ENCODE results near the gene CNNM1.

Gene CNNM1

GRCh38 chr10:99421233-99421739 is 92.1 kb downstream of the CNNM1 start:
- DNase-seq (ENCODE audit: low spot score), result peak; percentile 37

GRCh38 chr10:99422529-99423096 is 93.5 kb downstream of the CNNM1 start:
- DNase-seq (ENCODE audit: low spot score), result no peak

- DNase-seq (ENCODE audit: low spot score), result no peak
Observed at GRCh38 chr10:99424656-99425055, 95.5 kb downstream of the CNNM1 start.

- no peak for DNase-seq (ENCODE audit: low spot score)
Observed at GRCh38 chr10:99425204-99425603, 96.0 kb downstream of the CNNM1 start.

- DNase-seq (ENCODE audit: low spot score), result no peak
Observed at GRCh38 chr10:99426689-99427088, 97.5 kb downstream of the CNNM1 start.

GRCh38 chr10:99427566-99428190 is 98.5 kb downstream of the CNNM1 start:
- DNase-seq (ENCODE audit: low spot score), result no peak

GRCh38 chr10:99429517-99430095 is 100.5 kb downstream of the CNNM1 start:
- DNase-seq (ENCODE audit: low spot score), result no peak

- DNase-seq (ENCODE audit: low spot score), result no peak
Observed at GRCh38 chr10:99430116-99430450, 100.9 kb downstream of the CNNM1 start.

- DNase-seq (ENCODE audit: low spot score), result peak; percentile 93
Observed at GRCh38 chr10:99430451-99431189, 101.5 kb downstream of the CNNM1 start, which contains the start of gene GOT1. GOT1 (minus strand) TSS chr10:99430624; CDS start chr10:99430565, 59 bp downstream.

GRCh38 chr10:99431190-99431760 is 102.1 kb downstream of the CNNM1 start:
- DNase-seq (ENCODE audit: low spot score), result no peak

- DNase-seq (ENCODE audit: low spot score), result no peak
Observed at GRCh38 chr10:99432047-99432446, 102.9 kb downstream of the CNNM1 start.

- no peak for DNase-seq (ENCODE audit: low spot score)
Observed at GRCh38 chr10:99432881-99433280, 103.7 kb downstream of the CNNM1 start.

GRCh38 chr10:99433378-99434020 is 104.3 kb downstream of the CNNM1 start:
- DNase-seq (ENCODE audit: low spot score), result no peak

GRCh38 chr10:99435986-99436638 is 107.0 kb downstream of the CNNM1 start:
- no peak for DNase-seq (ENCODE audit: low spot score)

GRCh38 chr10:99438890-99439289 is 109.7 kb downstream of the CNNM1 start:
- no peak for DNase-seq (ENCODE audit: low spot score)

GRCh38 chr10:99442394-99442793 is 113.2 kb downstream of the CNNM1 start:
- no peak for DNase-seq (ENCODE audit: low spot score)

- no peak for DNase-seq (ENCODE audit: low spot score)
Observed at GRCh38 chr10:99443500-99443899, 114.3 kb downstream of the CNNM1 start.

All from HuH-7.5 (cell line).